Naive B cell (primary cell): ENCODE results near the gene RFFL. TPM values are rescaled to one million over a fixed set of nuclear protein-coding genes. Genes with fewer than 3 reads are reported as not detected.
A peak's percentile ranks its signal among the peaks of the same experiment; 100 is the strongest.

ENCODE experiments used
- ATAC-seq, 2 donors: fragments of 150-1000 bp; cut with Tn5 transposase; 2 replicates each; pipeline ENCODE4 v1.10.0; 2021; ENCODE audit warnings: low read depth in 2 of 2, mild to moderate bottlenecking in 2 of 2, moderate library complexity in 2 of 2
- DNase-seq: peaks from one replicate; pipeline ENCODE4 v3.0.0; 2022
- H3K27ac Mint-ChIP-seq, 6 donors: one replicate each; pipeline ENCODE4 v1.8.0; 2020 to 2022; ENCODE audit warnings: mild to moderate bottlenecking in 6 of 6, mixed read lengths in 6 of 6, moderate library complexity in 5 of 6, inconsistent platforms in 2 of 6
- H3K27me3 Mint-ChIP-seq, 3 donors: one replicate each; pipeline ENCODE4 v1.8.0; 2021 to 2022; ENCODE audit warnings: mixed read lengths in 3 of 3, mild to moderate bottlenecking in 1 of 3
- H3K36me3 Mint-ChIP-seq, 2 donors: one replicate each; pipeline ENCODE4 v1.8.0; 2020 to 2022; ENCODE audit warnings: mixed read lengths in 2 of 2, inconsistent platforms in 1 of 2, mild to moderate bottlenecking in 1 of 2
- H3K4me1 Mint-ChIP-seq, 3 donors: one replicate each; pipeline ENCODE4 v1.8.0; 2020 to 2022; ENCODE audit warnings: mixed read lengths in 3 of 3, inconsistent platforms in 1 of 3, mild to moderate bottlenecking in 1 of 3, moderate library complexity in 1 of 3
- H3K4me3 Mint-ChIP-seq, 8 donors: one replicate each; pipeline ENCODE4 v1.8.0; 2020 to 2022; ENCODE audit warnings: mild to moderate bottlenecking in 8 of 8, mixed read lengths in 8 of 8, moderate library complexity in 8 of 8, inconsistent platforms in 2 of 8
- H3K9me3 Mint-ChIP-seq, 7 donors: one replicate each; pipeline ENCODE4 v1.8.0; 2020 to 2022; ENCODE audit warnings: mixed read lengths in 7 of 7, mild to moderate bottlenecking in 5 of 7, inconsistent platforms in 2 of 7, moderate library complexity in 1 of 7
- polyA plus RNA-seq, 6 donors: library from polyadenylated mRNA; unstranded; fragments of 300-500 nt; fragmentation: Illumina TruSeq; gene quantifications; one replicate each; pipeline ENCODE4 v1.2.3, GENCODE V29; 2021; ENCODE audit warnings: low read depth in 6 of 6

Gene RFFL
- polyA plus RNA-seq, 6 donors from 2014 or later, result 15.9 to 27.4 (median 22.3) TPM

DNA sequence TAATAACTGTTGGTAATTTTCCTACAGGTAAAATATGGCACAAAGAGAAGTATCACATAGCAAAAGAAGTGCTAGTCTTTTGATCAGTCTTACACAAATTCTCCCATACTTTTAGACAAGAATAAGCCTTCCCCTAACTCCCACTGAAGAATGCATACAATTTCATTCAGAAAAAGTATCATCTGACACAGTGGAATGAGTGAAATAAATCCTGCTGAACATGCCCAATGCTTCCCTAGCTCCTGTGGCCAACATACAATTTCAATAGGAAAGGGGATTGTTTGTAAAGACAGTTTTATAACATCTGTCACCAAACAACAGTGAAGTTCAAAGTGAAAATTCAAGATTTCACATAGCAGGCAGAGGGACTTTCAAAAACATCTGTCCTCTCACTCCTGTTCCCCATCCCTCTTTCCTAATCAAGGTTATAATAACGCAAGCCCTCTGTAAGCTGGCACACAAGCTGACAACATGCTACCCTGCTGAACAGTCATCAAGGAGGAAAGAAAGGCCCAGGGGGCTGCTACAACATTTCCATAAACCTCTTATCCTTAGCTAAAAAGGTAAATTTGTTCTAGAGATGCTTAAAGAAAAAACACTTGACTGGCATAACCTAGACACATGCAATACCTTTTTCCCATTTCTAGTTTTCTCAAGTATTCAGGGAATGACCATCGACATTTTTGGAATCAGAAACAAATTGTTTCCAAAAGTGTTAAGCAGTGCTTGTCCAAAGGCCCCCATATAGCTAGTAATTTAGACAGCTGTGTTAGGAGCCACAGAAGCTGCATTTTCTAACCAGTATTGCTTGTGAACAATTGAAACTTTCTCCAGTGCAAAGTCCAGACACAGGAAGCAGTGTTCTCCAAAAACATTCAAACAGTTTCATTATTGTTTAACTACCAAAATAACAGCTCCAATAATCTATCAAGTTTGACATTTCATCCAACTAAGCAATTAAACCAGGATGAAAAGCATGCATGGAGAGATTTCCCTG, 11.5 kb upstream of the RFFL start:
- H3K9me3 Mint-ChIP-seq, result no peaks in the 10 kb centered on the region
- H3K4me3 Mint-ChIP-seq, result no peak overlapping the region
- no peak for ATAC-seq
- H3K27me3 Mint-ChIP-seq, result no peaks in the 10 kb centered on the region
- no peaks in the 10 kb centered on the region for H3K36me3 Mint-ChIP-seq
- H3K27ac Mint-ChIP-seq, result peak overlapping the region in 2 of 6 donors; percentile 4 to 17
- DNase-seq, result no peak
- peaks cover 5 to 22% (median 10%) of the 10 kb centered on the region in 3 donors for H3K4me1 Mint-ChIP-seq

GRCh38 chr17:35073991-35074627, 10.6 kb upstream of the RFFL start:
- H3K4me3 Mint-ChIP-seq, result no peak overlapping the region
- no peaks in the 10 kb centered on the region for H3K36me3 Mint-ChIP-seq
- ATAC-seq (no peak), DNase-seq (no peak)
- H3K4me1 Mint-ChIP-seq, result peaks cover 14 to 27% (median 19%) of the 10 kb centered on the region in 3 donors
- H3K9me3 Mint-ChIP-seq, result no peaks in the 10 kb centered on the region
- no peaks in the 10 kb centered on the region for H3K27me3 Mint-ChIP-seq
- peak overlapping the region in 2 of 6 donors; percentile 44 to 49 for H3K27ac Mint-ChIP-seq

DNA sequence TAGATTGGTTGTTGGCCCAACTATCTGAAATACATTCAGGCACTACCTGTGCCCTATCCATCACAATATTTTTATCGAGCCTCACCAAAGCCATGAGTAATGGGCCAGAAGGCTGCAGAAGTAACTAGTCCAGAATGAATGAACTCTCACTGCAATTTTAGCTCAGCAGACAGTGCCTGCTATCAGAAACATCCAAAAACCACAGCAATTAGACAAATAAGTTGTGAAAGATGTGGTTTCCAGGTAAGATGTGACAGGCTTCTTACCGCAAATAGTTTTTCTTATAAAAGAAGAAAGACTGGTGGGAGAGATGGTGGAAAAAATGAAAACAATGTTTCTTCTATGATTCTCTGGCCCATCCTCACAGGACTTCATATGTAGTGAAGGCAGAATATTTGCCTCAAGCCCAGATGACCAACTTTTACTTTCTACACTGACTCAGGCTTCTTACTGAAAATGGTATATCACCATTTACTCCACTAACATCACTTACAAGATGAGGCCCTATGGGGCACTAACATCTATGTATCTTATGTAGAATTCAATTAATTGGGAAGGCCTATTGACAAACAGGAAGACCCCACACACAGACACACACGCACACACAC, 9.8 kb upstream of the RFFL start:
- Mint-ChIP-seq H3K36me3 (no peaks in the 10 kb centered on the region), H3K27me3 (no peaks in the 10 kb centered on the region), H3K4me3 (no peak overlapping the region), H3K27ac (peak overlapping the region in 2 of 6 donors; percentile 44 to 49), H3K9me3 (no peaks in the 10 kb centered on the region), H3K4me1 (peaks cover 16 to 35% (median 26%) of the 10 kb centered on the region in 3 donors)
- DNase-seq, result no peak
- no peak for ATAC-seq

DNA sequence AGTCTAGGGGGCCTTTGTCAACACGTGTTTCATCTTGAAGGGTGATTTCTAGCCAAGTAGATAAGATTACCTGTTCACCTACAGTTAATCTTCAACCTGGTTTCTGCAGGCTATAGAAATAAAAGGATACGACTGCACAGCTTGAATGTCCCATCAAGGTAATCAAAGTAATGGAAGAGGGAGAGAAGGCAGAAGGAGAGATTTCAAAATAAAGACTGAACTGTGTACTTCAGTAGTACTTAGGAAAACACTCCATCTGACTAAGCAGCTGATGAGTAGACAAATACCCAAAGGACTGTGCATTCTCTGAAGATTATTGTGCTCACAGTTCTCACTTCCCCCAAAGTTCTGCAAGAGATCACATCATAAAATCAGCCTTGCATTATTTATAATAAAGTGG, 5.8 kb upstream of the RFFL start:
- Mint-ChIP-seq H3K36me3 (no peaks in the 10 kb centered on the region), H3K27me3 (no peaks in the 10 kb centered on the region), H3K9me3 (no peaks in the 10 kb centered on the region), H3K4me3 (no peak overlapping the region), H3K4me1 (peaks cover 16 to 52% (median 29%) of the 10 kb centered on the region in 3 donors), H3K27ac (no peak overlapping the region)
- ATAC-seq (no peak), DNase-seq (no peak)

- H3K4me3 Mint-ChIP-seq, result no peak overlapping the region
- H3K9me3 Mint-ChIP-seq, result no peaks in the 10 kb centered on the region
- no peak for ATAC-seq
- no peak for DNase-seq
- peaks cover 25 to 55% (median 36%) of the 10 kb centered on the region in 3 donors for H3K4me1 Mint-ChIP-seq
- H3K36me3 Mint-ChIP-seq, result no peaks in the 10 kb centered on the region
- H3K27ac Mint-ChIP-seq, result no peak overlapping the region
- H3K27me3 Mint-ChIP-seq, result no peaks in the 10 kb centered on the region
Measured at GRCh38 chr17:35068249-35068648, 4.7 kb upstream of the RFFL start.

DNA sequence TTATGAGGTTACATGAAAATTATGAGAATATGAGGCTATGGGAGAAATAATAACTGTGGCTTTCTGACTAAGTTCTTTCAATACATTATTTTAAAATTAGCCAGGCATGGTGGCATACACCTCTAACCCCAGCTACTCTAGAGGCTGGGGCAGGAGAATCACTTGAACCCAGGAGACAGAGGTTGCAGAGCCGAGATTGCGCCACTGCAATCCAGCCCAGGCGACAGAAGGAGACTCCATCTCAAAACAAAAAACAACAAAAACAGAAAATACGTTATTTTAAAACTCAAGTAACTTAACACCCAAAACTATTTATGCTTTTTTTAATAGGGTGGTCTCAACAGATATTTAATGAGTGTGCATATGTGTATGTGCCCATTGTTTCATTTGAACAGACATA, 2.4 kb upstream of the RFFL start:
- H3K36me3 Mint-ChIP-seq, result no peaks in the 10 kb centered on the region
- H3K4me1 Mint-ChIP-seq, result peaks cover 27 to 51% (median 39%) of the 10 kb centered on the region in 3 donors
- no peak for ATAC-seq
- H3K9me3 Mint-ChIP-seq, result no peaks in the 10 kb centered on the region
- H3K27me3 Mint-ChIP-seq, result no peaks in the 10 kb centered on the region
- peak overlapping the region in 1 of 6 donors; percentile 21 for H3K27ac Mint-ChIP-seq
- H3K4me3 Mint-ChIP-seq, result no peak overlapping the region
- no peak for DNase-seq

- H3K27ac Mint-ChIP-seq, result peak overlapping the region in 3 of 6 donors; percentile 36 to 71 (median 71)
- peaks cover 23 to 51% (median 35%) of the 10 kb centered on the region in 3 donors for H3K4me1 Mint-ChIP-seq
- ATAC-seq (no peak), DNase-seq (no peak)
- peaks cover 0 to 5% of the 10 kb centered on the region in 2 donors for H3K36me3 Mint-ChIP-seq
- H3K4me3 Mint-ChIP-seq, result no peak overlapping the region
- no peaks in the 10 kb centered on the region for H3K9me3 Mint-ChIP-seq
- no peaks in the 10 kb centered on the region for H3K27me3 Mint-ChIP-seq
Measured at GRCh38 chr17:35064516-35065215, 1.2 kb upstream of the RFFL start.

DNA sequence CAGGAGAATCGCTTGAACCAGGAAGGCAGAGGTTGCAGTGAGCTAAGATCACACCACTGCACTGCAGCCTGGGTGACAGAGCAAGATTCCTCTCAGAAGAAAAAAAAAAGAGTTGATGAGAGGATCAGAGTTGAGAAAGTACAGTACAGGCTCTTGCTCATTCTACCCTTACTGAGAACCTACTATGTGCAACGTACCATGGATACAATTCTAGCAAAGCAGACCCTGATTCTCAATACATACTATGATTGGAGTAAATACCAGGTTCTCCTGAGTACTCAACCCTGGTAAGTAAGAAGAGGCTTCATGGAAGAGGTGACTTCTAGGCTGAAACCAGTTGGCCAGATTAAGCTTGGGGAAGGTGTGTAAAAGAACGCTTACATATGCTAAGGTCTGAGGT, 1.2 kb downstream of the RFFL start:
- Mint-ChIP-seq H3K4me1 (peaks cover 15 to 33% (median 20%) of the 10 kb centered on the region in 3 donors), H3K36me3 (peaks cover 0 to 13% of the 10 kb centered on the region in 2 donors), H3K4me3 (peak overlapping the region in 4 of 8 donors; percentile 10 to 66 (median 22)), H3K27me3 (no peaks in the 10 kb centered on the region), H3K9me3 (no peaks in the 10 kb centered on the region), H3K27ac (peak overlapping the region in 1 of 6 donors; percentile 71)
- no peak for ATAC-seq
- DNase-seq, result no peak

- no peak overlapping the region for H3K4me3 Mint-ChIP-seq
- no peaks in the 10 kb centered on the region for H3K9me3 Mint-ChIP-seq
- H3K36me3 Mint-ChIP-seq, result peaks cover 0 to 14% of the 10 kb centered on the region in 2 donors
- no peak for DNase-seq
- no peaks in the 10 kb centered on the region for H3K27me3 Mint-ChIP-seq
- no peak overlapping the region for H3K27ac Mint-ChIP-seq
- H3K4me1 Mint-ChIP-seq, result peaks cover 13 to 24% (median 18%) of the 10 kb centered on the region in 3 donors
- no peak for ATAC-seq
Measured at GRCh38 chr17:35057332-35057915, 6.1 kb downstream of the RFFL start.

GRCh38 chr17:35056013-35056412, 7.5 kb downstream of the RFFL start:
- Mint-ChIP-seq H3K27ac (peak overlapping the region in 5 of 6 donors; percentile 16 to 87 (median 60)), H3K36me3 (peaks cover 0 to 14% of the 10 kb centered on the region in 2 donors), H3K4me3 (peak overlapping the region in 1 of 8 donors; percentile 56), H3K9me3 (no peaks in the 10 kb centered on the region), H3K4me1 (peaks cover 25 to 35% (median 29%) of the 10 kb centered on the region in 3 donors), H3K27me3 (no peaks in the 10 kb centered on the region)
- DNase-seq, result no peak
- ATAC-seq, result no peak

- no peak for DNase-seq
- H3K4me1 Mint-ChIP-seq, result peaks cover 36 to 45% (median 40%) of the 10 kb centered on the region in 3 donors
- no peaks in the 10 kb centered on the region for H3K27me3 Mint-ChIP-seq
- no peaks in the 10 kb centered on the region for H3K9me3 Mint-ChIP-seq
- peaks cover 0 to 6% of the 10 kb centered on the region in 2 donors for H3K36me3 Mint-ChIP-seq
- H3K27ac Mint-ChIP-seq, result peak overlapping the region in 3 of 6 donors; percentile 39 to 91 (median 63)
- ATAC-seq, result no peak
- no peak overlapping the region for H3K4me3 Mint-ChIP-seq
Measured at GRCh38 chr17:35053204-35053603, 10.3 kb downstream of the RFFL start.

DNA sequence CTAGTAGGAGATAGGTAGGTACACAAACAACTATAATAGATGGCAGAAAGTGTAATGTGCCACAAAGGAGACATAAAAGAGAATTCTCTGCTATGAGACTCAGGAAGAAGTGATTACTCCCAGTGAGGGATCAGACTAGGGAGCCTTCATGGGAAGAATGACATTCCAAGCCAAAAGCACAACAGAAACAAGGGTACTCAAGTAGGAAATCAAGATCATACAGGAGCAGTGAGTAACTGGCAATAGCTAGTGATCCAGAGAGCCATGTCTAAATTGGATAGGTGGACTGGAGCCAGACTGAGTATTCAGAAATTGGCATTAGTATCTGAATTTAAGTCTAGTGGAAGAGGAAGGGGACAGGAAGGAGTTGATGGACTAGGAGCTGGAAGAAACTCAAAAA, 10.7 kb downstream of the RFFL start:
- Mint-ChIP-seq H3K27ac (peak overlapping the region in 5 of 6 donors; percentile 37 to 96 (median 63)), H3K4me3 (no peak overlapping the region), H3K27me3 (no peaks in the 10 kb centered on the region), H3K4me1 (peaks cover 36 to 45% (median 40%) of the 10 kb centered on the region in 3 donors), H3K9me3 (no peaks in the 10 kb centered on the region), H3K36me3 (peaks cover 0 to 5% of the 10 kb centered on the region in 2 donors)
- no peak for ATAC-seq
- DNase-seq, result no peak
